ENCODE results near the gene HOMER1. TPM values are rescaled to one million over a fixed set of nuclear protein-coding genes. Genes with fewer than 3 reads are reported as not detected.

The HOMER1 gene, protein sequence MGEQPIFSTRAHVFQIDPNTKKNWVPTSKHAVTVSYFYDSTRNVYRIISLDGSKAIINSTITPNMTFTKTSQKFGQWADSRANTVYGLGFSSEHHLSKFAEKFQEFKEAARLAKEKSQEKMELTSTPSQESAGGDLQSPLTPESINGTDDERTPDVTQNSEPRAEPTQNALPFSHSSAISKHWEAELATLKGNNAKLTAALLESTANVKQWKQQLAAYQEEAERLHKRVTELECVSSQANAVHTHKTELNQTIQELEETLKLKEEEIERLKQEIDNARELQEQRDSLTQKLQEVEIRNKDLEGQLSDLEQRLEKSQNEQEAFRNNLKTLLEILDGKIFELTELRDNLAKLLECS
- polyA plus RNA-seq (2013, experiment 1 of 2; ENCODE audit: insufficient read length), result 10.1 TPM
- polyA plus RNA-seq (2013, experiment 2 of 2; ENCODE audit: insufficient read length), result 10.5 TPM

DNA sequence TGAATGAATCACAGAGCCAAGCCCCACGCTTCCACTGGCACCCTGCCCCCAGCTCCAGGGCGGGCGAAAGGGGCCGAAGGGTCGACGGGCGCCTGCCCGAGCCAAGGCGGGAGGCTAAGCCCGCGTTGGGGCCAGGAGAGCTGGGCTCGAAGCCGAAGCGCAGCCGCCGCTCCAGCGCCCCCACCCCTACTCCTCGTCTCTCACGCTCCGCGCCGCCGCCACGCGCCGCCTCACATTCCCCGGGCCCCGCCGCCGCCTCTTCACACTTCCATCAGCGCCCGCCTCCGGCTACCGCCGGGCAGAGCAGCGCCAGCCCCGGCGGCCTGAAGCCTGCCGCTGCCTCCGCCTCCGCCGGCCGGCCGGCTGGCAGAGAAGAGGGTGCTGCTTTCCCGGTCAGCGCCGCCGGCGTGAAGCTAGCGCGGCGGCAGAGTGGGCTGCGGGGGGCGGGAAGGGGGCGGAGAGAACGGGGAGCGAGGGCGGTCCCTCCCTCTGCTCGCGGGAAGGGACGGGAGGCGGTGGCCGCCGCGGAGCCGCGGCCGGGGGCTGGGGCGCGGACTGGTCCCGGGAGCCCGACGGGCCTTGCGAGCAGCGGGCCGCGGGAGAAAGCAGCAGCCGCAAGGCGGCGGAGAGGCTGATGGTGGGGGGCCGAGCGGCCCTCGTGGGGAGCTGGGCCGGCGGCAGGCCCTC, at the start of gene HOMER1:
Gene HOMER1, minus strand, starts transcription at position 431 of the 687 bp plus-strand sequence. CDS start 1,360 bp downstream, outside the sequence.
- peak; percentile 85 for DNase-seq

DNA sequence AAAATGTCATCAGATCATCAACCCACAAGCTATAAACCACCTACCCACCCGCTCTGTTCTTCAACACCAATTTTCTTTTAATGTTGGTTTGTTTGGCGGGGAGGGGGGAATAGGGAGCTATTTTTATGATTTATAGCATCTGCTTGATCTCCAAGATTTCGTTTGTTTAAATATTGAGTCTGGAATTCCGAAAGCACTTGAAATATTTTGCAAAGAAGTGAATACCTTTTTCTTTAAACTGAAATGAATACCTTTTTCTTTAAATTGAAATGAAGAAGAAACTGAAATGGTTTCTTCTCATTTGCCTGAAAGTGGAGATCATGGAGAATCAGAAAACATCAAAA, 49.3 kb upstream of the HOMER1 start:
- no peak for DNase-seq

- DNase-seq, result peak; percentile 65
Observed at GRCh38 chr5:79562351-79563246, 48.7 kb upstream of the HOMER1 start.

GRCh38 chr5:79561525-79561893, 47.6 kb upstream of the HOMER1 start:
- DNase-seq, result no peak

- peak; percentile 75 for DNase-seq
Observed at GRCh38 chr5:79560771-79561524, 47.0 kb upstream of the HOMER1 start.

DNA sequence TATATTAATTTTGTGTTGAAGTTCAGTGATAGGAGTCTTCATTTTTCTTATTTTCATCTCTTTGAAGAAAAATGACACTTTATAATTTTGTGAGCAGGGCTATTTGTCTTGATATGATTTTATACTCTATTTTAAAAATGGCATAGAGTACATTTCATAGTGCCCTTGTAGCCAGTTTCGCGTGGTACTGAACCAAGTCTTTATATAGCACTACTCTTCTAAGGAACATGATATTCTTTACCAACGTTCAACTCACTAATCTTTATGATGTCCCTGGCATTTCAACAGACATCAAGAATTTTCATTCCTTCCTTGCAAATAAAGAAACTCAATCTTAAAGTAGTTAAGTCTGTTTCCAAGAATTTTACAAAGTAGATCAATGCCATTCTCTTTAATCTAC, 41.5 kb upstream of the HOMER1 start:
- no peak for DNase-seq

DNA sequence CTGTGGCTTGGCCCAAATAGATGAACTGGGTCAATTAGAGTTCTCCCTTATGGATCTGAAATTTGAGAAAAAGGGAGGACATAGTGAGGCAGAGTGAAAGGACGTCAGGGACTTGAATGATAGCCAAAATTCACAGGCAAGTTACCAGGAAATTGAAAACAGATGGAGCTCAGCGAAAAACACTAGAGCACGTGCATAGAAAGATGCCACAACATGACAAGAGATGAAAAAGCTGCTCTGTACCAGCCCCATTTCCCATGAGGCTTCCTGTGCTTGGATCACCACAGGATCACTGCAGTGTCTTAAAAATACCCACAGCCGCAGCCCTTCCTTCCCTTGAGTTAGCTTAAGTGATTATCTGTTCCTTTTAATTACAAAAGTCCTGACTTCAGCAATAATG, 39.0 kb upstream of the HOMER1 start:
- DNase-seq, result peak; percentile 72

DNA sequence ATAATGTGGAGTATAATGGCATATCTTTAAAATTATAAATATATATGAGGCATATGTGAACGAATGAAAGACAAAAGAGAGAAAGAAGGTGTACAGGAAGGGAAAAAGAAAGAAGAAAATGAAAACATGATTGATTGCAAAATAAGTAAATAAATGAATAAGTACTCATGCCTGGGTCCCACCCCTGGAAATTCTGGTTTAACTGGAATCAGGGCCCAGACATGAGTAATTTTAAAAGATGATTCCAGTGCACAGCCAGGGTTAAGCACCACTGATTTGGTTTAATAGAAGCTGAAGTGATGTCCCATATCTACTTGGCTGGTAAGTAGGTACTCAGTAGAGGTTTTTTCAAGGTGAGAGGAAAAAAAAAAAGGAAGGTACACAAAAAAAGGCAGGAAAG, 34.0 kb upstream of the HOMER1 start:
- no peak for DNase-seq

DNA sequence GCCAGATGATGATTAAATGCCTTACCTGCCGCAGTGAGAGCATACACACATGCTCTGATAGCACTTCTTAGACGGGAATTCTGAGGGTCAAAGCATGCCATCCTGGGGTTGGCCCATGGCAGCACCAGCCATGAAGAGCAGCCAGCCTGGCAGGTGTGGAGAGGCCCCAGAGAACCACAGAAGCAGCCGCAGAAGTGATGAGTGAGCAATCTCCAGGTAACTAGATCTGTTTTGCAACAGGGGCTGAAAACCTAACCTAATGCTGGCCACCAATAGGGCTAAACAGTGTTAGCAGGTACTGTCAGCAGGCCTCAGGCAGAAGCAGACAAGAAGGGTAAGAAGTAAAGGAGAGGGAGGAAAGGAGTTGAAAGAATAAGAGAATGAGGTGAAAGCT, 33.5 kb upstream of the HOMER1 start:
- no peak for DNase-seq

DNA sequence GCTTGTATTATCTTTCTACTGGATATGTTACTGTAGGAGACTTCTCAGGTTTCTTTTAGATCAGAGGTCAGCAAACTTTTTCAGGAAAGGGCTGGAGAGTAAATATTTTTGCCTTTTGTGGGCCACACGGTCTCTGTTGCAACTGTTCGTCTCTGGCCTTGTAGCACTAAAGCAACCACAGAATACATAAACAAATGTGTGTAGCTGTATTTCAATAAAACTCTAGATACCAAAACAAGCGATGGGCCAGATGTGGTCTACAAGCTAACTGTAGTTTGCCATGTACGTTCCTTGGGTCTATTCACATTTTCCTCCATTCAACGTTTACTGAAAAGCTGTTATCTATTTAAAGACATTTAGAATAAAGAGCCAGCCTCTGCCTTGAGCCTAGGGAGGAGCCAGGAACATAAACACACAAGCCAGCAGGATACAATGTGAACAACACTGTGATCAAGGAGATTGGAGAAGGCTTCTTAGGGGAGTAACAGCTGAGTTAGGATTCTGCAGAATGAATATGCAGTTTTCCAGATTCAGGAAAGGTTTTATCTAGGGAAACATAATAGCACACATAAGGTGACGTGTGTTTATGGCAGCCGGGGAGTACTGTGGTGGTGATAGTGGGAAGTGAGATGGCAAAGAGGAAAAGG, 33.0 kb upstream of the HOMER1 start:
- no peak for DNase-seq

DNA sequence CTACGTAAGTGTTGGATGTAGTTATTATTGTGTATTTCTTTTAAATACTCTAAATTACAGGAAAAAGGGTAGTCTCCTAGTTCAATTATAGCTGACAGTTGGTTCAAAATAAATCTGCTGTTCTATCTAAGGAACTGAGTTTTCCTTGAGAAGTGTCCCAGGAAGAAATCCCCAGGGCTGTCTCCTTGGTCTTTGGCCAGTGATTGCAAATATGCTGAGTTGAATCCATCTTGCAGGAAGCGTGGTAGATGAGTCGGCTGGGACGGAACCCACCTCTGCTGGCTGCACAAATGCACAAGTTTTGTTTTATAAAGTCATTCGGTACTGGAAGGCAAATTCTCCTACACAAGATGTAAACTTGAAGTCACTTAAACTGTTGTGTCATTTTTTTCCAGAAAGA, 30.2 kb upstream of the HOMER1 start:
- DNase-seq, result no peak

DNA sequence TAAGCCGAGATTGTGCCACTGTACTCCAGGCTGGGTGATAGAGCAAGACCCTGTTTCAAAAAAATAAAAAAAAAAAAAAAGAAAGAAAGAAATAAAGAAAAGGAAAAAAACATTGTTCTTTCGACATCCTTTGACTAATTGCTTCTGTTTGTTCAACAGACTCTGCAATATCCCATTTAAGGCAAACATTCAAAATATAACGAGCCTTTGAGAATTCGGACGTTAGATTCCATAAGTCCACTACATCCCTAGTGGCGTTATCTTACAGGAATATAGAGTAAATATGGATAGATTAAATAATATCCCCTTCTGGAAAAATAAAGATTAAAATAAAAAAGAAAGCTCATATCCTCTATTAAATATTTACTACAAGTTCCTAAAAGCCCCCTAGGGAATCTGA, 27.0 kb upstream of the HOMER1 start:
- DNase-seq, result no peak

GRCh38 chr5:79536193-79536906, 22.4 kb upstream of the HOMER1 start:
- no peak for DNase-seq

DNA sequence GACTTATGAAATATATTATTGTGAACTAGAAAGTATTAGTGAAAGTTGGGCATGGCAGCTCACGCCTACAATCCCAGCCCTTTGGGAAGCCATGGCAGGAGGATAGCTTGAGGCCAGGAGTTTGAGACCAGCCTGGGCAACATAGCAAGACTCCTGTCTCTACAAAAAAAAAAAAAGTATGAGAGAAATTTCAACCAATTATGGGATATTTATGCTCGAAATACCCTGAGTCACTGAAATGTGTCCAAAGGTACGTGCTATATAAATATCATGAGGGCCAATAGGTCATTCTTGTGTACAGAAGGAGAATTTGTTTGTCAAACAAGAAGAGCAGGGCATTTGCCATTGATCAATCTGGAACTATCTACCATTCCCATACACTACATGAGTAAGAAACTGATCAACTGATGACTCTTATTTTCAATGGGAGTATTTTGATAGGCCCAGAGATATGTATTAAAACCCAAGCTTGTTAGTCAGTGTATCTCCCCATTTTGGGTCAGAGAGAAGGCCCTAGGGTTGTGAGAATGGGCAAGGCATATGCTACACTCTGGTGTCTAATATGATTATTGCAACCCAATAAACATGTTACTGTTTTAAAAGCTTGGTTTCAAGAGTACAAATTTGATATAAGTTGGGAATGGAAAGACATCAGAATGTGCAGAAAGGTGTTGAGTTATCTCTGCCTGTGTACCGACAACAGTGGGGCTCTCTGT, 21.7 kb upstream of the HOMER1 start:
- no peak for DNase-seq

DNA sequence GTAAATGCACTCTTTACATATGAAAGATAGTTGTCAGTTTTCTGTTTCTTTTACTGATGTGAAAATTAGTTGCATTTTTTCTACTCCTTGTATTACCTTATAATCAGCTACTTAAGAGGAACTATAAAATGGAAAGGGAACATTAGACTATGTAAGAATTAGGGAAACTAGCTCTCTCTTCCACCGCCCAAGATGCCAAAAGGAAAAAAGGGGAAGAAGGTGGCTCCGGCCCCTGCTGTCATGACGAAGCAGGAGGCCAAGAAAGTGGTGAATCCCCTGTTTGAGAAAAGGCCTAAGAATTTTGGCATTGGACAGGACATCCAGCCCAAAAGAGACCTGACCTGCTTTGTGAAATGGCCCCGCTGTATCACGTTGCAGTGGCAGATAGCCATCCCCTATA, 15.2 kb upstream of the HOMER1 start:
- DNase-seq, result no peak

DNA sequence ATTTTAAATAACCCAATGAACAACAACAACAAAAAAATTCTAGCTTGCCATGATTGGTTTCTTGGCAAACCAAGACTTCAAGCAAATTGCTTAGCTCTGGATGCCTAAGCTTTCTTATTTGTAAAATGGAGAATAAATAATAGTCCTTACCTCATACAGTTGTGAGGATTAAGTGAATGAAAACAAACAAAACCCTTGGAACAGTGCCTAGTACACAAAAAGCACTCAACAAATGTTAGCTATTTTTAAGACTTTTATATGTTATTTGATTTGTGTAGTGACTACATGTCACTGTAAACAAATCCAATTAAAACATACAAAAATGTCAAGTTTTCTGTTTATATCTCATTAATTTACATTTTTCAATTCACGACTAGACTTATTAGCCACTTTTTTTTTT, 13.5 kb upstream of the HOMER1 start:
- no peak for DNase-seq

DNA sequence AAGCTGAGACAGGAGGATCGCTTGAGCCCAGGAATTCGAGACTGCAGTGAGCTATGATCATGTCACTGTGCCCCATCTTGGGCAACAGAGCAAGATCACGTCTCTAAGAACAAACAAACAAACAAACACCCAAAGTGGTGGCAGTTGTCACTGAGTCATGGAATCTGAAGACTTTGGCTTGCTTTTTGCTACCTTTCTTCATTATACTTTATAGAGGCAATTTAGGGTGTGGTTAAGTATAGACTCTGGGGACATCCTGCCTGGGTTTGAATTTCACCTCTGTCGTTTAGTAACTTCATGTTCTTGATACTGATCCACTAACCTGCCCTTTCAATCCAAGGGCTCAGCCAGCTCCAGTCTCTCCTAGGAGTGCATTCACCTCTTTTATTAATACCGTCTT, 13.0 kb upstream of the HOMER1 start:
- no peak for DNase-seq

- no peak for DNase-seq
Observed at GRCh38 chr5:79526493-79526892, 12.6 kb upstream of the HOMER1 start.

GRCh38 chr5:79521156-79521555, 7.2 kb upstream of the HOMER1 start:
- DNase-seq, result no peak

GRCh38 chr5:79518718-79519117, 4.8 kb upstream of the HOMER1 start:
- no peak for DNase-seq

- DNase-seq, result no peak
Observed at GRCh38 chr5:79517601-79518000, 3.7 kb upstream of the HOMER1 start.

All from fibroblast of skin of abdomen (primary cell).